Forelimb muscle (tissue), 1 donor: ENCODE data around the gene TMEM8B. TPM values are rescaled to one million over a fixed set of nuclear protein-coding genes. Genes with fewer than 3 reads are reported as not detected.

Experiments
- DNase-seq: peaks from one replicate; pipeline ENCODE4 v3.0.0-alpha.2; 2013; ENCODE audit warnings: low read depth
- polyA plus RNA-seq: library from polyadenylated mRNA; unstranded; fragments of 120-200 nt; gene quantifications from one replicate; pipeline ENCODE4 v1.2.1, GENCODE V29; 2013; ENCODE audit not compliant: insufficient read length

Gene TMEM8B, protein sequence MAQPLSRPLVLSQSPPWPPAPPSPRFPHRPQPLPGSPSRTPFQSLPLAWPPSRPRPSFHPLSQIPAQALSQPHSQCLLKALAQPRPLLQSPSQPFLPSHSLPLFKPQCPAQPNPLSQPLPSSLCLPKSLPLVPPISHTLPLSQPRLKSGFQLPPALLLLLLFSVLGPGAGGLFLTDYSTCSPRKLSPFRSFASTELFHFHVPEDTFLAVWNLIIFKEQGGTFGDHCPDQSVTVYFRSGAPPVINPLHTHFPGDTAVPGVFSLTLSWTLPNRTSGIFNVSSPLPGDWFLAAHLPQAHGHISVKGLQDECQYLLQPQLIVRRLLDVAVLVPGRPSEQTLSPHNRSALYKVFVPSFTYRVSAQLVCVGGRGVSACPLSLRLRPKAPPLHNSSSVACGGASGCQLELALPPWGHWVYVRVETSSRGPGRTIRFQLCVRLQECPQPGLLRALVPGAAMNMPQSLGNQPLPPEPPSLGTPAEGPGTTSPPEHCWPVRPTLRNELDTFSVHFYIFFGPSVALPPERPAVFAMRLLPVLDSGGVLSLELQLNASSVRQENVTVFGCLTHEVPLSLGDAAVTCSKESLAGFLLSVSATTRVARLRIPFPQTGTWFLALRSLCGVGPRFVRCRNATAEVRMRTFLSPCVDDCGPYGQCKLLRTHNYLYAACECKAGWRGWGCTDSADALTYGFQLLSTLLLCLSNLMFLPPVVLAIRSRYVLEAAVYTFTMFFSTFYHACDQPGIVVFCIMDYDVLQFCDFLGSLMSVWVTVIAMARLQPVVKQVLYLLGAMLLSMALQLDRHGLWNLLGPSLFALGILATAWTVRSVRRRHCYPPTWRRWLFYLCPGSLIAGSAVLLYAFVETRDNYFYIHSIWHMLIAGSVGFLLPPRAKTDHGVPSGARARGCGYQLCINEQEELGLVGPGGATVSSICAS
- polyA plus RNA-seq: 20.3 TPM

DNA sequence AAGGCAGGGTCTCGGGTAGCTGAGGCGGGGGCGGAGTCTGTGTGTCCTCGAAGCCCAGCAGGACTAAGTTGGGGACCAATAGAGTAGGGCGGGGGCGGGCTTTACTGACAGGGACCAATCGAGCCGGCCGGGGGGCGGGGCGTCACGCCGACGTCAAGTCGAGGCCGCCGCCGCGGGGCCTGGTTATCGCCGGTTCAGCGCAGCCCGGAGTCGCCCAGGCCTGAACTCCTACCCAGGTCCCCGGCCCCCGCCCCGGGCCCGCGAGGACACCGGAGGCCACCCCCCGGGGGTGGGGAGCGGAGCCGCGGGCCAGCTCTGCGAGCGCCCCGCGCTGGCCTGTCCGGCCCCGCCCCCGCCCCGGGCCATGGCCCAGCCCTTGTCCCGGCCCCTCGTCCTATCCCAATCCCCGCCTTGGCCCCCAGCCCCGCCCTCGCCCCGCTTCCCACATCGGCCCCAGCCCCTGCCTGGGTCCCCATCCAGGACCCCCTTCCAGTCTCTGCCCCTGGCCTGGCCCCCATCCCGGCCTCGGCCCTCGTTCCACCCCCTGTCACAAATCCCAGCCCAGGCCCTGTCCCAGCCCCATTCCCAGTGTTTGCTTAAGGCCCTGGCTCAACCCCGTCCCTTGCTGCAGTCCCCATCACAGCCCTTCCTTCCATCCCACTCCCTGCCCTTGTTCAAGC lies at the start of gene TMEM8B:
TMEM8B (plus strand) TSS at position 145 of the 680 bp plus-strand sequence; CDS start at position 365, 220 bp downstream.
- peak; percentile 81 for DNase-seq

DNA sequence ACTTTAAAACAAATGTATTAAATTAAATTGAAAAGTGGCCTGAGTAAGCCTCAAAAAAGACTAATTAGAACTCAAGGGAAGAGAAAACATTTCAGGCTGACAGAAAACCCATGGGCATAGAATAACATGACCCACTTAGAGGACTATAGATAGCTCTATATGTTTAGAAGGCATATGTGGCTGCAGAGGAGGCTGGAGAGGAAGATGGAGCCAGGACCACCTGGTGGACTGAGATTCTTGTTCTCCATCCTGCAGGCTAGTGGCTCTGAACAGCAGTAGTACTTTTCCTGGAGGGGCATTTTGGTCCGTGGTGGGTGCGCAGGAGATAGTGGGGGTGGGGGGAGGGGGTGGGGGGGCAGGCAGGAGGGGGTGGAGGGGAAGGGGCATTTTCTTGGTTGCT lies 48.0 kb upstream of the TMEM8B start:
- no peak for DNase-seq

DNA sequence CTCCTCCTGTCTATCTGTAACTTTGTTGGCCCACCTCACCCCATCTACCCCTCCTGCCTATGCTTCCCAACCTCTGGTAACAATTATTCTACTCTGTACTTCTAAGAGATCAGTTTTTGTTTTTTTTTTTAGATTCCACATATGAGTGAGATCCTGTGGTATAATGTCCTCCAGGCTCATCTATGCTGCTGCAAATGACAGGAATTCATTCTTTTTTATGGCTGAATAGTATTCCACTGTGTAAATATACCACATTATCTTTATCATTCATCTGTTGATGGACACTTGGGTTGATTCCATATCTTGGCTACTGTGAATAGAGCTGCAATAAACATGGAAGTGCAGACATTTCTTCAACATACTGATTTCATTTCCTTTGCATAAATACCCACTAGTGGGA lies 45.6 kb upstream of the TMEM8B start:
- DNase-seq: no peak

DNA sequence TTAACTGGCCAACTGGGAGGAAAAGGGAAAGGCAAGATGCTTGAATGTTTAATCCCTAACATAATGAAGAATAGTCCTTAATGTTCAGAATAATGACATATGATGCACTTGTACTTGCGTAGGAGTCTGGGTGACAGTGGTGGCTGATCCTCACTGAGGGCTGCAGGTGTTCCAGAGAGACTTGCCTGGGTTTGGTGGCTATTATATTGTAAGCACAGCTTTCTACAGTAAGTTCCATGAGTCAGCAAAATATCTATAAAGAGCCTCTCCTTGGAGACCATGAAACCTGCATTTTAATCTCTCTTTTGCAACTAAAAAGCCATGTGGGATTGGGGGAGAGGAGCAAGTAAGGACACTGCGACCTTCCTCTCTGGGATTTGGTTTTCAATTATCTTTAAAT lies 39.5 kb upstream of the TMEM8B start:
- no peak for DNase-seq

DNA sequence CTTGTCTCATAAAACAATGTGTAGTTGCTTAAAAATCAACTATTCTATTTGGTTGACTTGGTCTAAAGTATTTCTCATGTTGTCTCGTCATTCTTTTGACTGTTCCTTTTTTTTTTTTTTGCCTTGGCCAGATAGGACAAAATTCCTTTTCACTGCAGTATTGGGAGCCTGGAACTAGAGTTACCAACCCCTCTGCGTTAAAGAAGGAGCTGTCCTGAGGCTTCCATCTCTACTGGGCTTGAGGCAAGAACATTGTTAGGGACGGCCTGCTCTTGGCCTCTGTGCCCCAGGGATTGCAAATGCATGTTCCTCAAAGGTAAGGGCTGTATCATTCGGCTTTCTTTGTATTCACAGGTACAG lies 39.0 kb upstream of the TMEM8B start:
- DNase-seq: no peak

DNA sequence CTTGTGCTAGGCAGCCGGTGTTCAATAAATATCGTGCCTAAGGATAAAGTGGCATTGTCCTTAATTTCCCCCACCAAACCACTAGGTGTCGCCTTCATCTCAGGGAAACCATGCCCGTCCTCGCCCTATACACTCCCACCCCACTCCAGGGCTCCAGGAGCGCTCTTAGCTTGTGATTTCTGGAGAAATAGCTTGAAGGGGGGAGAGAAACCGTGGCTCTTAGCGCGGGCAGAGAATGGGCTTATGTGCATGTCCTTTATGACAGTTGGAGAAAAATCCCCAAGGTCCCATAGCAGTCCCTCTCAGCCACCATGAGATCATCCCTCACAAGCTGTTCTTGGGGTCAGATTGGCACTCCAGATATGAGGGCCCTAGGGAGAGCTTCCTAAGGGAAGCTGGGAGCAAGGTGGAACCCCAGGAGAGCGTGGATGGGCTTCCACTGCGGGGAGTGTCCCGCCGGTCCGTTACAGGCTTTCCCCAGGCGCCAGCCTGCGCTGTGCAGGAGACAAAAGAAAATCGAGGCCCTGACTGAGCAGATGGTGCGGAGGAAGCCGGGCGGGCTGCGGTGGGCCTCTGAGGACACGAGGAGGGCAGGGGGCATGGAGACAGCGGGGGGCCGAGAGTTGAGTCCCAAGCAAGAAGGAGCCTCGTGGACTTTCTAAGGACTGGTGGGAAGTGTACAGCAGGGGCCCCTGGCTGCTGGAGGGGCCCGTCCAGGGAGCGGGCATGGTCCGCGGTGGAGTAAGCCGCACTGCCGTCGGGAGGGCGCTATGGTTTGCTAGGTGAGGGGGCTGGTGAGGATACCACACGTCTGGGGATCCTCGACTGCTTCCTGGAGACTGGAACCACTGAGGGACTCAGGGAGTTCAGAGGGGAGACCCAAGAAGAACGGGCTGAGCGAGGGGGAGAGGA lies 38.4 kb upstream of the TMEM8B start:
- peak; percentile 72 for DNase-seq

DNA sequence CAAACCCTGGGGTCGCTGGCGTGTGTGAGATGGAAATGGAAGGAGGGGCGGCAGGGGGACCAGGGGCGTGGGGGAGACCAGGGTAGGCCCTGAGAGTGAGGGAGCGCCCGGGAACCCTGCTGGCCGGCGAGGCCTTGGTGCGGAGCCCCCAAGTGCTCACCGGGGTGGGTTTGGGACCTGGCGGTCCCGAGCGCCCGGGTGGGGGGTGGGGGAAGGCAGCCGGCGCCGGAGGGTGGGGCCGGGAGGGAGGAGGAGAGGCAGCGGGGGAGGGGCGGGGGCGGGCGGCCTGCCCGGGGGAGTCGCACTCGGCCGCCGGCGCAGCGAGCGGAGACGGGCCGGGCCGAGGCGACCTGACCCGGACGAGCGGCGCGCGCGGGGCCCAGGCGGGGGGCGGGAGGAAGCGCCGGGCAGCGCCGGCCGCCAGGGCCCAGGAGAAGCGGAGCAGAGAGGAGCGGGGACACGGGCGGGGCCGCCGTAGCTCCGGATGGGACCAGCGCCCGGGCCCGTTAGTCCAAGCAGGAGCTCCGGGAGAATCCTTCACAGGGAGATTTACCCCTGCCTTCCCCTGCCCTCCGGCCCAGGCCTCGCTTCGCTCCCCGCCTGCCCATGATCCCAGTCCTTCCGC lies 37.6 kb upstream of the TMEM8B start, which contains the start of gene NPR2:
NPR2 (plus strand) TSS at position 295 of the 625 bp plus-strand sequence. CDS start 818 bp downstream, outside the sequence.
- DNase-seq: no peak

DNA sequence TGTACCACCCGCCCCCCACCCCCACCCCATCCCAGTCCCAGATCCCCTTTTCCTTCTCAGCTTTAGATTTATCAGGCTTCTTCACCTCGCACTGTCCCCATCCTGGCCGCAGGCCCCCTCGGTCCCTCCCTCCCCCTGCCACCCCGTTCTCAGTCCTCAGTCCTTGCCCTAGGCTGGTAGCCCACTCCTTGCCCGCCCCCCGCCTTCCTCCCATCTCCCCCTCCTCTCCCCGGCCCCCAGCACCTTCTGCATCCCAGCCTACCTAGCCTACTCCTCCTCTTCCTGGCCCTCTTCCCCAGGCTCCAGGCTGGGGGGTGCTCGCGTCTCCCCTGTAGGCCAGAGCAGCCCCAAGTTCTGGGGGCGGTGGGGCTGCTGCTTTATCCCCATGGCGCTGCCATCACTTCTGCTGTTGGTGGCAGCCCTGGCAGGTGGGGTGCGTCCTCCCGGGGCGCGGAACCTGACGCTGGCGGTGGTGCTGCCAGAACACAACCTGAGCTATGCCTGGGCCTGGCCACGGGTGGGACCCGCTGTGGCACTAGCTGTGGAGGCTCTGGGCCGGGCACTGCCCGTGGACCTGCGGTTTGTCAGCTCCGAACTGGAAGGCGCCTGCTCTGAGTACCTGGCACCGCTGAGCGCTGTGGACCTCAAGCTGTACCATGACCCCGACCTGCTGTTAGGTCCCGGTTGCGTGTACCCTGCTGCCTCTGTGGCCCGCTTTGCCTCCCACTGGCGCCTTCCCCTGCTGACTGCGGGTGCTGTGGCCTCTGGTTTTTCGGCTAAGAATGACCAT lies 36.8 kb upstream of the TMEM8B start:
- no peak for DNase-seq

DNA sequence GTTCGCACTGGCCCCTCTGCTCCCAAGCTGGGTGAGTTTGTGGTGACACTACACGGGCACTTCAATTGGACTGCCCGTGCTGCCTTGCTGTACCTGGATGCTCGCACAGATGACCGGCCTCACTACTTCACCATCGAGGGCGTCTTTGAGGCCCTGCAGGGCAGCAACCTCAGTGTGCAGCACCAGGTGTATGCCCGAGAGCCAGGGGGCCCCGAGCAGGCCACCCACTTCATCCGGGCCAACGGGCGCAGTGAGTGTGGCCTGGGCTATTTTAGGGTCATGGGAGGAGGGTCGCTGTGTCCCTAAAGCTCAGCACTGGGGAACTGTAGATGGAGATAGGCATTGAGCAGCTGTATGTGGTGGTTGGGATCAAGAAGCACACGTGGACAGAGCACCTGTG lies 36.2 kb upstream of the TMEM8B start:
- DNase-seq: no peak

DNA sequence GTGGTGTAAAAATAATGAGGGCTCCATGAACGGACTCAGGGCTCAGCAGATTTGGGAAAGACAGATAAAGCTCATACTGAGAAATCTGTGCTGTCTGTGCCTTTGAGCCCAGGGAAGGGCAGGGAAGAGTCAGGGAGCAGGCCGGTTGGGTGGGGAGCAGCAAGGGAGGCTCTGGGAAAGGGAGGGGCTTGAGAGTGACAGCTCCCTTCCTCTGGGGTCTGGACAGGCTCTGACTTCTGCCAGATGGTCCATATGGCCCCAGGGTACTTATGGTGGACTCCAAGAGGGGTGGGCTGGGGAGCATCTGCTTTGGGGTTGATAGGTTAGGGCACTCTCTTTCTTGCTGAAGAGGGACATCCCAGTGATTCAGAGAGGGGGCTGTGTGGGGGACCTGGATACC lies 35.6 kb upstream of the TMEM8B start:
- no peak for DNase-seq

DNA sequence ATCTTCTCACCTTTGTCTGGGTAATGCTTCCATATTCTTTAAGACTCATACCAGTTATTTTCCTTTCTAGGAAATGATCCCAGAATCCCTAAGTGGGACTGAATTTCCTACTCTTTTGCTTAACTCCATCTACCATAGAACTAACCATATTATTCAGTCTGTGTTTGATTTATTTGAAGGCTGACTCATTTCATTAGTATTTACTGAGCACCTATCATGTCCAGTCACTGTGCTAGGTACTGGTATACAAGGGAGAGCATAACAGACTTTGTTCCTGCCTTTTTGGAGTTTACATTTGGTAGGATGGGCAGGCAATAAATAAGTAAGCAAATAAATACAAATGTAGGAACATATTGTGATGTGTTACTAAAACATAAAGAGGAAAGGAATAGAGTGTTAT lies 33.3 kb upstream of the TMEM8B start:
- no peak for DNase-seq

DNA sequence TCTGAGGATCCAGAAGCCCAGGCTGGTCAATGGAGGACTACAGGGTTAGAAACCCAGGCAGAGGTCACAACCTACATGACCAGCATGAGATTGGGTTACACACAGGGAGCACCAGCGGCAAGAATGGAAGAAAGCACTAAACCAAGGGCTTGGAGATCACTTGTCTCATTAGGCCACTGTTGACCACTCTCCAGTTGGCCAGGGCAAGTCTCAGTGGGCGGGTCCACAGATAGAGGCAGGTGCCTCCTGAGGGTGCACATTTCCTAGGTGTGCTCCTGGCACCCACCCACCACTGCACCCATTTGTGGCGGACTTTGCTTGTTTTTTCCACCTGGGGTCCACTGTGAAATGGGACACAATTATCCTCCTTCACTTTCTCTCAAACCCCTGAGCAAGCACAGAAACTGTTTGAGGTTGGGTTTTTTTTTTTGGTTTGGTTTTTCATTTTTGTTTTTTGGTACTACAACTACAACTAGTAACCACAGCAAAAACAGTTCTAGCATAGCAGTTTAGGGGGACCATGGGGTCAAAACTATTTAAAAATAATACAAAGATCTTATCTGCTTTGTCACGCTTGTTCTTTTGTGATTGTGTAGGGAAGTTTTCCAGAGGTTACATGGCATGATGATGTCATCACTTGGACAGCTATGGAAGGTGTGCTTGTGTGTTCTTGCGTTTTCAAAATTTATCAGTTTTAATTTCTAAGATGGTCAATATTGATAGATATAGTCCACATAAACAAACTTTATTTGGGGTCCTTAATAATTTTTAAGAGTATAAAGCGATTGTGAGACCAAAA lies 31.5 kb upstream of the TMEM8B start:
- no peak for DNase-seq

DNA sequence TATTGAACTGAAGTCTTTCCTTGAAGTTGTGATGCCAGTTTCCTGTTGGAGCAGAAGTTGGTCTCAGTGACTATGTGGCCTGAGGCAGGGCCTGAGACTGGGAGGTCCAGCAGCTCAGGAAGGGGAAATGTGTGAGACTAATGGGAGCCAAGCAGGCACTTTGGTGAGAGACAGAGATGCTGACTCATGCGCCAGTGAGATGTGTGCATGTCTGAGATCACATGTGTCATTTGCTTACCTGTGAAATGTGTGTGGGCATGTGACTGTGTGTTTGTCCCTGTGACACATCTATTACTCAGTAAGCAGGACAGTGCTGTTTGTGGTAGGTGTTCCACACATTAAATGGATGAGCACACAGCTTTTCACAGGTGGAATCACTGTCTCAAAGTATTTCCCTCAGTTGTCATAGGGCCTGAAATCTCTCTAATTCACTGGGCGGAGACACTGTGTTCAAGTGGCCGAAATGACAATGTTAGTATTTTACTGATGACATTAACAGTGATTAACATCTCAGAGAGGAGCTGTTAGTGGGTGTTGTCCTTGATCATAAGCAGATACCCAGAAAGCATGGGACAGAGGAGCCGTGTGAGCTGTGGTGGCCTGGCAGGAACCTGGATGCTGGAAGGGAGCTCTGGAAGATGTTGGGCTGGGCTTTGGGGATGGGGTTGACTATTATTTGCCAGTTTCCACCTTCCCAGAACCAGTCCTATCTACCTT lies 30.2 kb upstream of the TMEM8B start:
- DNase-seq: no peak

DNA sequence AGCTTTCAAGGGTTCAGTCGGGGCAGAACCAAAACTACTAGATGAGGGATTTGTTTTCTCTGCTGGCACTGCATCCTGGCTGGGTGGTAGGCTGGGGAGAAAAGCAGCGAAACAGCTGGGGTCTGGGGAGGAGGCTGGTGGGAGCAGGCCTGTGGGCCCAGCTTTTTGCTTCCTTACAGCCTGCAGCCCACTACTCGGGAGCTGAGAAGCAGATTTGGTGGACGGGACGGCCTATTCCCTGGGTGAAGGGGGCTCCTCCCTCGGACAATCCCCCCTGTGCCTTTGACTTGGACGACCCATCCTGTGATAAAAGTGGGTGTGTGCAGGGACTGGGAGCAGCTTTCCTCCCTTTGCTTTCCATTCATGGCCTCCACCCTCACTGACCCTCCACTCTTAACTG lies 28.5 kb upstream of the TMEM8B start:
- no peak for DNase-seq

DNA sequence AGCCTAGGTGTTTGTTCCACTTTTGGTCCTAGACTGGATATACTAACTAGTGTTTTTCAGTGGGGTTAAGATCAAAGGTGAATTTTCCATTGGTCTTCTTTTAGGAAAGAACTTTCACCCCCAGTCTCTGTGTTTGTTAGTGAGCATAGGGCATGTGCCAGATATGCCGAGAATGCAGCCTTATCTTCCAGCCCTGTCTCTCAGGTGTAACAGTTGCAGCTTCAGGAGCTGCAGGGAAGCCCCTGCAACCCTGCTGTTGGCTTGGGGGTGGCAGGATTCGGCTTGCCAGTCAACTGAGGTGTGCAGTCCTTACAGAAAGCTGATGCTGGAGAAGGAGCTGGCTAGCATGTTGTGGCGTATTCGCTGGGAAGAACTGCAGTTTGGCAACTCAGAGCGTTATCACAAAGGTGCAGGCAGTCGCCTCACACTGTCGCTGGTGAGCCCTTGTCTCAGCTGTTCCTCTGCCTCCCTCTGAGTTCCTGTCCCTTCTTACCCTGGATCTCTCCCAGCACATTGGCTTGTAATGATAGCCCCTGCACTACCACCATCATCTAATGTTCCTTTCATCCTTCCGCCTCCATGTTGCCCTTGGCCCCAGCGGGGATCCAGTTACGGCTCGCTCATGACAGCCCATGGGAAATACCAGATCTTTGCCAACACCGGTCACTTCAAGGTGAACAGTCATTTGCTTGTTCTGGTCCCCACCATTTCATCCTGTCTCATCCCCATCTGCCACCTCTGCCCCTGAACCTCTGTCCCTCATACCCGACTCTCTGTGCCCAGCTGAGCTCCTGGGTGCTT lies 27.5 kb upstream of the TMEM8B start:
- no peak for DNase-seq

DNA sequence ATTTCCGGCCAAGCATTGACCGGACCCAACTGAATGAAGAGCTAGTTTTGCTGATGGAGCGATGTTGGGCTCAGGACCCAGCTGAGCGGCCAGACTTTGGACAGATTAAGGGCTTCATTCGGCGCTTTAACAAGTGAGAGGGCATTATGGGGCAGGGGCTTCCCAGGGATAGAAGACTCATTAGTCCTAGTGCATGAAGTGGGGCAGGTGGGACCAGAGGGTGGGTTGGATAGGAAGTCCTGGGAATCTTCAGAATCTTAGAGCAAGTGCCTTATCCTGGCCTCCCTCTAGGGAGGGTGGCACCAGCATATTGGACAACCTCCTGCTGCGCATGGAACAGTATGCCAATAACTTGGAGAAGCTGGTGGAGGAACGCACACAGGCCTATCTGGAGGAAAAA lies 22.9 kb upstream of the TMEM8B start:
- no peak for DNase-seq

DNA sequence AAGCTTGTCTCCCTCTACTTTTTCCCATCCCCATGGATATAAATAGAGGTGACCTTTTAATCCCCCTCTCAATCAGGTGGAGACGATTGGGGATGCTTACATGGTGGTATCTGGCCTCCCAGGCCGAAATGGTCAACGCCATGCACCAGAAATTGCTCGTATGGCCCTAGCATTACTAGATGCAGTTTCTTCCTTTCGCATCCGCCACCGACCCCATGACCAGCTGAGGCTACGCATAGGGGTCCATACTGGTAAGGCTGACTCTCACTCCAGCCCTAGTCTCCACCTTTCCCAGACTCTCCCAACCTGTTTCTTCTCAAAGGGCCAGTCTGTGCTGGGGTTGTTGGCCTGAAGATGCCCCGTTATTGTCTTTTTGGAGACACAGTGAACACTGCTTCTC lies 20.6 kb upstream of the TMEM8B start:
- no peak for DNase-seq
